Germinal center (tissue), 1 donor: ENCODE measurements around the gene OCA2.

ENCODE experiments used
- DNase-seq: peaks from one replicate; pipeline ENCODE4 v3.0.0; 2012; ENCODE audit warnings: mixed read lengths, low spot score

The OCA2 gene

DNA sequence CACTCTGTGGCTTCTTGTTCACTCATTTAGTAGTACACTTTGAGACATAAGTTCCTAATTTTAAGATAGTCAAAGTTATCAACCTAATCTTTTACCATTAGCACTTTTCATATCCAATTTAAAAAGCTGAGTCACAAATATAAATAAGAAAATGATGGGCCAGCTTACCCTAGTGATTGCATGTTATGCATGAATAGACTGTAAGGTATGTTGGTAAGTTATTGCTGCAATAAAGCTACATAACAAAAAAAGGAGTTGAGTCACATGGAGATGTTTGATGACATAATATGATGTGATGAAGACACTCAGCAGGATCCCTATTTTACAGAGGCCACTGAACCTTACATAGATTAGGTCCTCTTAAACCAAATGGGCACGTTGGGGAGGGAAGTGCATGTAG lies 161.3 kb downstream of the OCA2 start:
- no peak for DNase-seq

DNA sequence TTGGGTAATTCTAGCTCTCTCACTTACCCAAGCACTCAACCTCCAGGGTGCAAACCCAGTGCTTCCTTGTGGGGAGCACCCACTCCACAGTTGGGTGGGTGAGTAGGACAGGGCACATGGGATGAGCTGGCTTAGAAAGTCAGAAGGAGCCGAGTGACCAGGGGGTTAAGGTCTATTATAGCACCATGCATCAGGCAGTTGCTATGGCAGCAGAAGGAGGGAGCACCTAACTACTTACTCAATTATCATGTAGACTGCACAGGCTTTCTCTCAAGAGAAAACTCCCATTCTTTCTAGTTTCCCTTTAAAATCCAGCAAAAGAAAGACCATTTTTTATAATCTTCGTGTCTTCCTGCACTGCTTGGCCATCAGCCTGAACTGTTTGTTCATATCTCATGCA lies 163.0 kb downstream of the OCA2 start:
- no peak for DNase-seq

DNA sequence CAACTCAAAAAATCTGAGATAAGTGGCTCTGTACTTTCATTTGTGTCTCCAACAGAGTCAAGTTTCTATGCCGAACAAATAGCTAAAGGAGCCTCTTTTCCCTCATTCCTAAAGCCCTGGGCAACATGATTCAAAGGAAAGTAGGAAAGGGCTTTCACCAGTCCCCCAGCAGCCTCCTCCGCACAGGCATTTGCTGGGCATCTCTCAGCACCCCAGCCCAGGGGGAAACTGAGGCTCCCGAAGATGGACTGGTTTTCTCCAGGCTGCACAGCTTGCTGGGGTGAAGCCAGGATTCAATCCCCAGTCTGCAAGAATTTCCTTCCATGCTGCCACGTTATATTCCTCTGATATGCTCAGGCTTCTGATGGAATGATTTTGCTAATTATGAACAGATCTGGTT lies 163.8 kb downstream of the OCA2 start:
- no peak for DNase-seq

DNA sequence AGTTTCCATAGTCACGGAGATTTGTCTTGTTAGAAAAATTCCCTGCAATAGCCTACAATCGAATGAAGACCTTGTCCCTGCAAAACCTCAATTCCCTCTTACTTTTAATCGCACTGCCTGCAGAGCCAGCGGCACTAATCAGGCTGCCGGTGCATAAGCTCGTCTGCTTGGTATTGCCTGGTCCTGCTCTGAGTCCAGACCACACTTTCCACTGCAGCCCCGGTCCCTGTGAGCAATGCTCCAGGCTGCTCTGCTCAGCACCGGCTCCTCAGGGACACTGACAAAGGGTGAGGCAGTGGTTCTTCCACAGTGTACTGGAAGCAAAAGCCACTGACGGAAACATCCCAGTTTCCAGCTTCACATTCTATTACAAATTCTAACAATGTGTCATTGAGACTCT lies 164.3 kb downstream of the OCA2 start:
- no peak for DNase-seq

DNA sequence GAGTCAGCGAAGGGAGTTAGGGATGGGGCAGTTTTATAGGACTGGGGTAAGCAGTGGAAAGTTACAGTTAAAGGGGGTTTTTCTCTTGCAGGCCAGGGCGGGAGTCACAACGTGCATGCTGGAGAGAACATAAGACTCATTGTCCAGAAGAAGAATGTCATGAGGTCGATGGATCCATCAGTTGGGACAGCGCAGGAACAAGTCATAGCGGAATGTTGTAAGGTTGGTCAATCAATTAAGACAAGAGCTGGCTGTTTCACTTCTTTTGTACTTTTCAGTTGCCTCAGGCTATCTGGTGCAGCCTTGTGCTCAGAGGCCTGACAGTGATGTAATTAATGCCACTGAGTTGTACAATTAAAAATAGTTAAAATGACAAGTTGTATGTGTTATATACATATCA lies 165.6 kb downstream of the OCA2 start:
- no peak for DNase-seq

DNA sequence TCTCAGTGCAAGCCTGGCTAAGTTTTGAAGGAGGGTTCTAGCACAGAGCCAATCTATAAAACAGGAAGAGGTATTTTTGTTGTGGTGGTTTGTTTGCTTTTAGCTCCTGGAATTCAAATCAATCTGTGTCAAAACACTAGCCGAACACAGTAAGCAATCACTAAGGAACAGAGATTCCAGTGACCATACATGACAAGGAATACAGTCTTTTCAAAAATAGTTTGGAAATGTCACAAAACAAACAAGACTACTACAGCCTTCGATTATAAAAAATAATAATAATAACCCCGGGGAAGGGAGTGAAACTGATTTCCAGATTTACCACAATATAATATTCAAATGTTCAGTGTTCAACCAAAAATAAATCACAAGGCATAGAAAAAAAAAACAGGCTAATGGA lies 166.5 kb downstream of the OCA2 start:
- no peak for DNase-seq

DNA sequence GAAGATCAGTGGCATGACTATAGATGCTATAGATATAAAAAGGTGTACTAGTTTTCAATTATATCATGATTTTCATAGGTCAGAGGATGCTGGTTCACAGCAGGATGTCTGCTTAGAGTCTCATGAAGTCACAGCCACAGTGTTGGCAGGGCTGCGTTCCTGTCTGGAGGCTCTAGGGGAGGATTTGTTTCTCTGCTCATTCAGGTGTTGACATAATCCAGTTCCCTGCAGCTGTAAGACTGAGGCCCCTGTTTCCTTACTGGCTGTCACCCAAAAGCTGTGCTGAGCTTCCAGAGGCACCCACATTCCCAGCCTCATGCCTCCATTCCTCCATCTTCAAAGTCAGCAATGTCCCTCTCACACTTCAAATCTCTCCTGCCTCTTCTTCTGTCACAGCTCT lies 170.7 kb downstream of the OCA2 start:
- no peak for DNase-seq

DNA sequence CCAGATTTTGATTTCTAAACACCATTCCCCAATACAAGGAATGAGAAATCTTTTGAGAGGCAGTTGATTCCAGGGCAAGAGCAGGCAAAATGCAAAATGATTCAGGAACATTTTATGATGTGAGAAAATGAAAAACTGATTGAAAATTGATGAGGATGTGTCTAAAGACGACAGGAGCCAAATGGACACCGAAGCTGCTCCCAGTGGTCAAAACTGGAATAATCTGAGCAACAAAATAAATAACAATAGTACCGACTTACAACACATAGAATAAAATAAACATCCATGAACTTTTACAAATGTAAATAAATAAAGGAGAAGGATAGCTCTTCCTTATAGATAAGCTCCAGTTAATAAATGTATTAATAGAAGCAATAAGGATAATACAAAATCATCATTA lies 186.8 kb downstream of the OCA2 start:
- no peak for DNase-seq

DNA sequence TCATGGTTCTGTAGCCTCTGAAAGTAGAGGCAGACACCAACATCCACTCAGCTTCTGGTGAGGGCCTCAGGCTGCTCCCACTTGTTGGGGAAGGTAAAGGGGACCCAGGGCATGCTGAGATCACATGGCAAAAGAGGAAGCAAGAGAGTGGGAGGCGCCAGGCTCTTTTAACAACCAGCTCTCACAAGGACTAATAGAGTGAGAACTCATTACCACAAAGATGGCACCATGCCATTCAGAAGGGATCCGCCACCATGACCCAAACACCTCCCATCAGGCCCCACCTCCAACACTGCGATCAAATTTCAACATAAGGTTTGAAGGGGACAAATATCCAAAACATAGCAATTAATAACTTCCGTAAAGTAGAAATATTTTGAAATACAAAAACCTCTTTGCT lies 192.3 kb downstream of the OCA2 start:
- DNase-seq: no peak

DNA sequence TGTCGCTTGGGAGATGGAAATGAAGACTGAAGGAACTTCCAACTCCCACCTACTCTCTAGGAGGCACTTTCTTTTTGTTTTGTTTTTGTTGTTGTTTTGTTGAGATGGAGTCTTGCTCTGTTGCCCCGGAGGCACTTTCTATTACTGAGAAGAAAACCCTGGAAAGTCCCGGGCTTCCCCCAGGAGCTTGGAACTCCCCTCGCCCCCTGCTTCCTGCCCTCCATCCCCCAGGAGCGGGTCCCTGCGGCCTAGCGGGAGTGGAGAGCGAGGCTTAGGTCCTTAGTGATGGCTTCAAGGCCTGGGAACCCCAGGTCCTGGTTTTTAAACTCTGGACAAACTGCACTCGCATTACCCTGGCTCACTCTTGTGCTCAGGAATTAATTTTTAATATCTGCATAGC lies 195.7 kb downstream of the OCA2 start:
- DNase-seq: no peak

DNA sequence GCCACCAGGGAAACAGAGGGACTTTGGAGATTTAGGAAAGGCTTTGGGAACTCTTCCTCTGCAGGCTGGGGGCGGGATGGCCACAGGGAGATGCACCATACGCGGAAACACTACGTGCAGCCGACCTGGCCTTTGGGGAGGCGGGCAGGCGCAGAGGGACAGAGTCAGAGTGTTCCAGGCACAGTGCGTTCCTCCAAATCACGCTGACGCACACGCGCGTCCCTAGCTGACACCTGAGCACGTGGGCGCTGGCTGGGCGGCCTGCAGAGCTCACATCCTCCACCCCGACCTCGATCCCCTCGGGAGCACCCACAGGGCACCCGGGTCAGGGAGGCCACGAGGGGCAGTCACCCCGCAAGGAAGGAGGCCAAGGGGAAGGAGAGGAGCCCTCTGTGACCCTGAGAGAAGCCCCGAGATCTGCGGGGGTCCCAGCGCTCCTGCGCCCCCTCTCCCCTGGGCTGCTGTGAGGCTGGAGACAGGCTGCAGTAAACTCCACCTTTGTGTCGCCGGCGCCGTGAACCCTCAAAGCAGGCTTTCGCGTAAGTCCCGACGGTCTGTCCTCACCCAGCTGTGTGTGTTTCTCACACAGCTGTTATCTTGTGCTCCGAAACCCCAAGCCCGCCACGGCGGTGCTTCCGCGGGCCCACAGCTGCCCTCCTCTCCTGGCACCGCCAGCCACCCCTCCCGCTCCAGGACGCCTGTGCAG lies 196.3 kb downstream of the OCA2 start:
- no peak for DNase-seq

DNA sequence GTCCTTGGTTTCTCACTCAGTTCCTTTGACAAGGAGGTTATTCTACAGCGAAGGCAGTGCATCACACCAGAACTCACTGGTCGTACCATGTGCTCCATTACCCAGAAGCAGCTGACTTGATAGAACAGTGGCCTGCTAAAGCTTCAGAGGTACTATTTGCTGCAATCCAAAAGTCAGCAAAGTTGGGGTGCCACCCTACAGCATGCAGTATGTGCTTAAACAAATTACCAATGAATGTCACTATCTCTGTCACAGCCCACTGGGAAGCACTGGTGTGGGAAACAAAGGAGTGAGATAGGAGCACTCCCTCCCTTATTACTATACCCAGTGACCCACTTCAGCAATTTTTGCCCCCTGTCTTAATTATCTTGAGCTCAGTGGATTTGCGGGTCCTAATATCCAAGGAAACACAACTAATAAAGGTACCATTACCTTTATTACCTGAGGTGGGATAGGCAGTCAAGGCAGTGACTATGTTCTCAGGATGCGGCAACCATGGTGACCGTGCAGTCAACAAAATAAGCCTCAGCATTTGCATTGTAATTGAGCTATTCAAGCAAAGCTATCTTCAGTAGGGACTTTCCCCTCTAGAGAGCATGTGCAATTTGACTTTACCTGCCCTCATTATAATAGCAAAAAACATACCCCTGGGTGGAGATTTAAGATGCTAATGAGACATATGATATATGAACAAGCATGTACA lies 199.4 kb downstream of the OCA2 start:
- no peak for DNase-seq

DNA sequence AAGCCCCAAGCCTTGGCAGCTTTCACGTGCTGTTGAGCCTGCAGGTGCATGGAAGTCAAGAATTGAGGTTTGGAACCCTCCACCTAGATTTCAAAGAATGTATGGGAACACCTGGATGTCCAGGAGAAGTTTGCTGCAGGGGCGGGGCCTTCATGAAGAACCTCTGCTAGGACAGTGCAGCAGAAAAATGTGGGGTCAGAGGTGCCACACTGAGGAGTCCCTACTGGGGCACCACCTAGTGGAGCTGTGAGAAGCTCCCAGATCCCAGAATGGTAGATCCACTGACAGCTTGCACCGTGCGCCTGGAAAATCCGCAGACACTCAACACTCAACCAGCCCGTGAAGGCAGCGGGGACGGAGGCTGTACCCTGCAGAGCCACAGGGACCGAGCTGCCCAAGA lies 201.6 kb downstream of the OCA2 start:
- DNase-seq: no peak

DNA sequence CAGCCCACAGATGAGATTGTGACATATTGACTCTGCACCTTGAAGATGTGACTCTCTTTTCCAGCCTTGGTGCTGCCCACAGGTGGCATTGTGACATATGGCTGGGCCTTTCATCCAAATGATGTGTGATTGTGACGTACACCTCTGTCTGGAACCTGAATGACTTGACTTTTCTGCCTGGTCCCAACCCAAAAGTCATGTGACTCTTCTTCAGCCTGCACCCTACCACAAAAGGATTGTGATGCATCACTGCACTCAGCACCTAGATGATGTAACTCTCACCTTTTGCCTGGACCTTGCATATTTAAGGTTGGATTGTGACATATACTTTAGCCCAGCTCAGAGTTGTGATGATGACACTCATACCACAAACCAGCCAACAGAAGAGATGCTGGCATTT lies 204.5 kb downstream of the OCA2 start:
- no peak for DNase-seq

DNA sequence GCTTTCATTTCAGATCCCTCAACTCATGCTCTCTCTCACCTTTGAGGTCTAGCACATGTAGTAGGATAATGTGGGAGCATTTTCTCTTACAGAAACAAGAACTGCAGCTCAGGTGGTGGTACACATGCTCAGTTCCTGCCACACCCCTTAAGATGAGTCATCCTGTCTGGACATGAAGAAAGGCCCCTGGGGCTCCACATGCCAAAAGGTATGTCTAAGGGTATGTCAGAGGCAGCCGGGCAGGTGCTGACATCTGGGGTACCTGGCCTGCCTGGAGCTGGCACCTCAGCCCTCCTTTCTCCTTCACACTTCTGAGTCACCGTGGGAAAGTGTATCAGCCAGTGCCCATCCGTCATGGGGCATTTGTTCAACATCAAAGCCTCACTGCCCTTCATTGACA lies 209.9 kb downstream of the OCA2 start:
- DNase-seq: no peak

DNA sequence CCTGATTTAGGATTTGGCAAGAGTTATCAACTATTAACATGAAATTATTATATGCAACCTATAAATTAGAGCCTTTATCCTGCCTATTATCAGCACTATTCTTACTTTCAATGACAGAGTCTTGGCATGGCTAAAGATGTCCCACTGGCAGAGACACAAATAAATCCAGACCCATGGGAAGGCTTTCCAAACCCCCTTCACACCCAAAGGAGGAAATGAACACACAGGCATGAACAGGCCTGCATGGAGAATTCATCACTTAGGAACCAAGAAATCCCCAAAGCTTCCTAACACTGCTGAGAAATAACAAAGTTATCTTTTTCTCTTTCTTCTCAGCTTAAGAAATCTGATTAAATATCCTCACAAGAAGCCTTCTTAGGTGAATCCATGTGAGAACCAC lies 213.9 kb downstream of the OCA2 start:
- DNase-seq: no peak

DNA sequence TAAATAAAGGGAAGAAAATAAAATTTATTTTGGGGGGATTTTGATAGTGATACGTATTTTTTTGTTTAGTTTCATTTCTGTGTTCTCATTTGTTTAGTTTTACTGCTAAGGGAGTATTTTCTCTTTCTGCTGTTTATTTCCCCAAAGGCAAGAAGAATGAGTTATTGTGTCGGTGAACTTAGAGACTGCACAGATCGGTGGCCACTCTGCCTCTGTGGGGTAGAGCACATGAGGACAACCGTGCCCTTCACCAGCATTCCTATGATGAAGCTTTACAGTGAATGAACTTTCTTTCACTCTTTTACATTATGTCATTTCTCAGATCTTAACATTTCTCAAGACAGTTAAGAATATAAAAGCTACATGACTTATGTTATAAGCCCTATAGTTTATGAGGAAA lies 214.4 kb downstream of the OCA2 start:
- no peak for DNase-seq

DNA sequence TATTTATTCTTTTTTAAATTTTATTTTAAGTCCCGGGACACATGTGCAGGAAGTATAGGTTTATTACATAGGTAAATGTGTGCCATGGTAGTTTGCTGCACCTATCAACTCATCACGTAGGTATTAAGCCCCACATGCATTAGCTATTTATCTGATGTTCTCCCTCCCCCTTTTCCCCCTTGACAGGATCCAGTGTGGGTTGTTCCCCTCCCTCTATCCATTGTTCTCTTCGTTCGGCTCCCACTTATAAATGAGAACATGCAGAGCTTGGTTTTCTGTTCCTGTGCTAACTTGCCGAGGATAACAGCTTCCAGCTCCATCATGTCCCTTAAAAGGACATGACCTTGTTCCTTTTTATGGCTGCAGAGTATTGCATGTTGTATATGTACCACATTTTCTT lies 220.3 kb downstream of the OCA2 start:
- DNase-seq: no peak

DNA sequence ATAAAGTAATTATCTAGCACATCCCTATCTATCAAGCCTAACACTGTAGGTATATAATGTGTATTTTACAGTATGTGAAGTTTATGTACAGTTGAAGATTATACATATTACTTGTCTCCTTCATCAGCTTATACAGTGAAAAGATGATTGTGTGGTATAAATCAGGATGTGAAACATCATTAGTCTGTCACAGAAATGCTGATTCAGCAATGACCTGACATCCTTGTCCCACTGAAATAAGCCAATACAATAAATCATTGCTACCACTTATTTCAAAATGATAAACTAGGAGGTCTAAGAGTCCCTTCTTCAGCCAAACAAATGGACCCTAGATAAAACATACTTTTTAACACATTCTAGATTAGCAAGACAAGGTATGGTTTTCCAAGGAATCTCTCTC lies 225.3 kb downstream of the OCA2 start:
- DNase-seq: no peak

DNA sequence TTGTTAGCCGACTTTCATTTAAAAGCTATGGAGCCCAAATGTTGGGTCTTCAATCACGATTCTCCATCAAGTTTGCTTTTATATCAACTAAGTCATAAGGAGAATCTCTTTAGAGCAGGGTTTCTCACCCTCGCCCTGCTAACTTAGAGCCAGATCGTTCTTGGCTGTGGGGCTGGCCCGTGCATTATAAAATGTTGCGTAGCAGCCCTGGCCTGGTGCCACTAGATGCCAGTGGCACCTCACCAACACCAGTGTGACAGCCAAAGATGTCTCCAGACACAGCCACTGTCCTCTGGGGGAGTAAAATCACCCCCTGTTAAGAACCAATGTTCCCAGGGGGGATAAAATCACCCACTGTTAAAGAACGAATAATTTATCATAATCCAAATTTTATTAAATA lies 226.1 kb downstream of the OCA2 start:
- DNase-seq: no peak

DNA sequence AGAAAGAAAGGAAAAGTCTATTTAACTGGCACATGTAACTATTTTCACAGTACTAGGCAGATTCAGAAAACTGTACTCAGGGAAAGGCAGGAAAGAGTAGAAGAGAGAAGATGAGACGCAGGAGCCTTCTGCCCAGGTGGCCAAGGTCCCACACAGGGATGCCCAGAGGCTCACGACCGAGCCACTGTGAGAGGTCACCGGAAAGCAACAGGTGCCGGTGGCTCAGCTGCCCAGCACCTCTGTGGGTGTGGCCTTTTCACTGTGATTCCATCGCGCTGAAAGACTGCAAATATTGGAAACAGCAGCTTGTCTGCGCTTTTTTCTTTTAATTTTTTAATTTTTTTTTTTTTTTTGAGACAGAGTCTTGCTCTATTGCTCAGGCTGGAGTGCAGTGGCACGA lies 226.8 kb downstream of the OCA2 start:
- no peak for DNase-seq

DNA sequence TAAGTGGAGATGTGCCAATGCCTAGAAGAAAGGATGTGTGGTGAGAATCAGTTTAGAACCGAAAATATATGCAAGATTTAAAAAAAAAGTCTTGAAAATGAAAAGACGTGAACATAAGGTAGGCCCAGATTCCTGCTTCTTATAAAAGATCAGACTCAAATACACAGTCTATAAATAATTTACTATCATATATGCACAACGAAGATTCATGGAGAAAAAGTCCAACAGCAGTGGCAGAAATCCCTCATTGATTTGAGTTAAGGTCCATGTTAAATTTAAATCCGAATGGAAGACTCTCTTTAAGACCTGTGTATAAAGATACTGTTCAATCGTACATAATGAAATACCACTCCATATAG lies 227.2 kb downstream of the OCA2 start:
- no peak for DNase-seq

DNA sequence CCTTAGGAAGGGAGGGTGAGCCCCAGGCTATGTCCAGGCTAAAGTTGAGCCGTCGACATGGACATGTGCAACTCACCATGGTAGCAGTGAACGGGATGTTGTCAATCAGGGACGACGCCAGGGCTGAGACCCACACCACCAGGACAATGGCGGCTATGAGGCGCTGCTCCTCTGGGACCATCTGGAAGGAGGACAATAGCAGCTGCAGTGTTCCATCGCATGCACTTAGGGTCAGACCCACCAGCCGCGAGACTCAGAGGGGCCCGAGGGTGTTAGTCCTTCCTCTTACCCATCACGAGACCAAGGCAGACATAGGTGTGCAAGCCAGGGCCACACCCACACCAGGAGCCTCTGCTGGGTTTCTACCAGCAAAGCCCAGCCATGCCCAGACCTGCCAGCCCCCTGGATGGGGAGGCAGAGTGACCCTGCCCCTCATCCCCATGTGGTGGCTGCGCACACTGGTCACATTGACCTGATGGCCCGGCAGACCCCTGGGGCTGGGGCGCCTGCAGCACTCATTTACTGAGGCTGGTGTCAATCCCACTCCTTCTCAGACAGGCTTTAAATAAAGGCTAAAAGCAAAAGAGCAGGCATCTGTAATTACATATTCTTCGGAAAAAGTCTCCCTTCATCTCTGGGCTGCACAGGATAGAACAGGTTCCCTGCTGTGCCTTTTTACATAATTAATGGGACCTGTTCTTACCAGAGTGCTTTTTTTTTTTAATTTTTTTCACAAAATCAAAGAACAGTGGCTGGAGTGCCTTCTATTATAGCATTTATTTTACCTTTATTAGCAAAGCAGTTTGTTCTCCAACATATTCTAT lies 227.8 kb downstream of the OCA2 start:
- DNase-seq: no peak
